Measurements from ENCODE around the gene TCF4.

TCF4 gene

GRCh38 chr18:55224086-55224625 is 363.8 kb downstream of the TCF4 start:
- Mint-ChIP-seq H3K36me3 (ENCODE audit: low read depth) (peaks cover 51% of the 10 kb centered on the region), H3K4me3 (no peak overlapping the region), H3K27ac (no peak overlapping the region), H3K27me3 (ENCODE audit: low read depth, poor library complexity) (peaks cover 5% of the 10 kb centered on the region), H3K4me1 (peaks cover 35% of the 10 kb centered on the region), H3K9me3 (no peaks in the 10 kb centered on the region)
- DNase-seq = no peak
- no peak for TF ChIP-seq CTCF (IDR thresholded peaks at IDR 0.05)

- Mint-ChIP-seq H3K27ac (no peak overlapping the region), H3K9me3 (no peaks in the 10 kb centered on the region), H3K4me1 (peaks cover 19% of the 10 kb centered on the region), H3K4me3 (no peak overlapping the region), H3K27me3 (ENCODE audit: low read depth, poor library complexity) (peaks cover 11% of the 10 kb centered on the region), H3K36me3 (ENCODE audit: low read depth) (peaks cover 29% of the 10 kb centered on the region)
- DNase-seq = no peak
- TF ChIP-seq CTCF (IDR thresholded peaks at IDR 0.05) = no peak
Measured at GRCh38 chr18:55221622-55222021, 366.4 kb downstream of the TCF4 start.

- TF ChIP-seq CTCF (IDR thresholded peaks at IDR 0.05) = no peak
- DNase-seq = no peak
- Mint-ChIP-seq H3K27ac (no peak overlapping the region), H3K4me3 (no peak overlapping the region), H3K4me1 (peaks cover 16% of the 10 kb centered on the region), H3K27me3 (ENCODE audit: low read depth, poor library complexity) (peaks cover 11% of the 10 kb centered on the region), H3K9me3 (no peaks in the 10 kb centered on the region), H3K36me3 (ENCODE audit: low read depth) (peaks cover 18% of the 10 kb centered on the region)
Measured at GRCh38 chr18:55220523-55220922, 367.5 kb downstream of the TCF4 start.

GRCh38 chr18:55219823-55220222 is 368.2 kb downstream of the TCF4 start:
- Mint-ChIP-seq H3K27me3 (ENCODE audit: low read depth, poor library complexity) (peaks cover 12% of the 10 kb centered on the region), H3K27ac (no peak overlapping the region), H3K9me3 (no peaks in the 10 kb centered on the region), H3K36me3 (ENCODE audit: low read depth) (peaks cover 15% of the 10 kb centered on the region), H3K4me3 (no peak overlapping the region), H3K4me1 (peaks cover 15% of the 10 kb centered on the region)
- no peak for DNase-seq
- no peak for TF ChIP-seq CTCF (IDR thresholded peaks at IDR 0.05)

- Mint-ChIP-seq H3K36me3 (ENCODE audit: low read depth) (peaks cover 7% of the 10 kb centered on the region), H3K4me3 (no peak overlapping the region), H3K27ac (no peak overlapping the region), H3K4me1 (peaks cover 9% of the 10 kb centered on the region), H3K9me3 (no peaks in the 10 kb centered on the region), H3K27me3 (ENCODE audit: low read depth, poor library complexity) (peaks cover 13% of the 10 kb centered on the region)
- TF ChIP-seq CTCF (IDR thresholded peaks at IDR 0.05) = no peak
- DNase-seq = no peak
Measured at GRCh38 chr18:55219059-55219458, 368.9 kb downstream of the TCF4 start.

GRCh38 chr18:55214969-55215368 is 373.0 kb downstream of the TCF4 start:
- no peak for TF ChIP-seq CTCF (IDR thresholded peaks at IDR 0.05)
- peaks cover 6% of the 10 kb centered on the region for H3K9me3 Mint-ChIP-seq
- DNase-seq = peak; percentile 2
- H3K27ac Mint-ChIP-seq = no peak overlapping the region
- H3K36me3 Mint-ChIP-seq (ENCODE audit: low read depth) = no peaks in the 10 kb centered on the region
- no peak overlapping the region for H3K4me3 Mint-ChIP-seq
- H3K4me1 Mint-ChIP-seq = peaks cover 7% of the 10 kb centered on the region
- H3K27me3 Mint-ChIP-seq (ENCODE audit: low read depth, poor library complexity) = peaks cover 13% of the 10 kb centered on the region
